Pericardium fibroblast (primary cell): ENCODE results near the gene ZNF470. TPM values are rescaled to one million over a fixed set of nuclear protein-coding genes. Genes with fewer than 3 reads are reported as not detected.

ENCODE experiments used
- total RNA-seq: library from RNA; depleted of rRNA; stranded (reverse); fragments of >200 nt; gene quantifications from 2 replicates; pipeline ENCODE4 v1.2.3, GENCODE V29; 2015

Gene ZNF470
- 2.1 and 3.4 TPM in 2 replicates for total RNA-seq

GRCh38 chr19:56567274-56568120, at the start of gene ZNF470:
ZNF470 (plus strand) TSS chr19:56567468; CDS start chr19:56570312, 2,844 bp downstream.

GRCh38 chr19:56538761-56539263, 28.5 kb upstream of the ZNF470 start, which contains the start of gene ZFP28:
ZFP28 (plus strand) TSS chr19:56538948; CDS start chr19:56539019, 71 bp downstream.

GRCh38 chr19:56594783-56595547, 27.7 kb downstream of the ZNF470 start, which contains the start of gene ZNF71:
ZNF71 (plus strand) TSS chr19:56595302; CDS start chr19:56601559, 6,257 bp downstream.

Other genes starting within 250 kb of the ZNF470 start
- 3.6 and 4.3 TPM in 2 replicates for gene ZNF582, start 173.9 kb upstream of the ZNF470 start, total RNA-seq
- 3.1 and 3.4 TPM in 2 replicates for gene ZNF583, start 163.1 kb upstream of the ZNF470 start, total RNA-seq
- 3.3 and 6.1 TPM in 2 replicates for gene ZNF667, start 90.1 kb upstream of the ZNF470 start, total RNA-seq
- gene ZNF471, start 59.6 kb upstream of the ZNF470 start, total RNA-seq: 1.5 and 4.6 TPM in 2 replicates
- gene ZFP28, start 28.5 kb upstream of the ZNF470 start, total RNA-seq: 7.0 and 11.1 TPM in 2 replicates
- 5.4 and 9.6 TPM in 2 replicates for gene ZNF71, start 27.8 kb downstream of the ZNF470 start, total RNA-seq
- 0.09 TPM in 1 of 2 replicates, not detected in the other for gene SMIM17, start 75.7 kb downstream of the ZNF470 start, total RNA-seq
- 0.93 and 2.6 TPM in 2 replicates for gene ZNF835, start 104.3 kb downstream of the ZNF470 start, total RNA-seq